ENCODE data around the gene KNG1.
"Not testable (repeated sequence)": the region's sequence is repeated elsewhere in the genome, so short reads cannot be mapped to it uniquely, and the experiment has no call there.

The KNG1 gene

DNA sequence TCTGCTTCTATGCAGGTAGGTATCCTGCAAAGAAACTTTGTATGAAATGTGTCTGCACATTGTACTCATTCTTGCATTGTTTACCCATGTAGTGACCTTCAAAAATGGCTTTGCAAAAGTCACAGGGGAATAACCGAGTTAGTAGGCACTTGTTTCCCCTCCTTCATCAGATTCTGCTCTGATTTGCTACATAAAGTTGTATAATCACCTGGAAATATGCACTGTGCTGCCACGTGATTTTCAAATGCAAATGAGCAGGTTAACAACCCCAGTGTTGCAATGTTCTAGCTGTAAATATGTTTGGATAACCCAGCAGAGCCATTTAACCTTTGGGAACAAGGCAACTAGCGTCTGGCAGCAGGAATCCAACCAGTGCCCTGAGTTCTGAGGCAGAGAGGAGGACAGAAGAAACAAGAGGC lies at the start of gene KNG1:
KNG1 (plus strand) TSS at position 321 of the 419 bp plus-strand sequence. CDS start 184 bp downstream, outside the sequence.
- DNase-seq = no peak

DNA sequence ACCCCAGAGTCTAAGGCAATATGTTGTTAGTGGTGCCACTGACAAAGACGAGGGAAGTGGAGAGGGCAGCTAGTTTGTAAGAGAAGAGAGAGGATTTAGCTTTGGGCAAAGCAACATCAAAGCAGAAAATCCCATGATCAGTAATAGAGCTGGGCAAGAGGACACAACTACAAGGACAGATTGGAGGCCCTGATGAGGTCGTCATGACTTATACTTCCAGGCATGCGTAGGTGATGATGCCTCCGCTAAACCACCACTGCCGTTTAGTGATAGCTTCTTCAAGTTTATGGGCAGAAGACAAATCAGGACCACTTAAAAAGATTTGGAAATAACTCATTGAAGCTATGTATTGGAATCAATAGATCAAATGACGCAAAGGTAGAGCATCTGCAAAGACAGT lies 48.7 kb upstream of the KNG1 start:
- DNase-seq = no peak

DNA sequence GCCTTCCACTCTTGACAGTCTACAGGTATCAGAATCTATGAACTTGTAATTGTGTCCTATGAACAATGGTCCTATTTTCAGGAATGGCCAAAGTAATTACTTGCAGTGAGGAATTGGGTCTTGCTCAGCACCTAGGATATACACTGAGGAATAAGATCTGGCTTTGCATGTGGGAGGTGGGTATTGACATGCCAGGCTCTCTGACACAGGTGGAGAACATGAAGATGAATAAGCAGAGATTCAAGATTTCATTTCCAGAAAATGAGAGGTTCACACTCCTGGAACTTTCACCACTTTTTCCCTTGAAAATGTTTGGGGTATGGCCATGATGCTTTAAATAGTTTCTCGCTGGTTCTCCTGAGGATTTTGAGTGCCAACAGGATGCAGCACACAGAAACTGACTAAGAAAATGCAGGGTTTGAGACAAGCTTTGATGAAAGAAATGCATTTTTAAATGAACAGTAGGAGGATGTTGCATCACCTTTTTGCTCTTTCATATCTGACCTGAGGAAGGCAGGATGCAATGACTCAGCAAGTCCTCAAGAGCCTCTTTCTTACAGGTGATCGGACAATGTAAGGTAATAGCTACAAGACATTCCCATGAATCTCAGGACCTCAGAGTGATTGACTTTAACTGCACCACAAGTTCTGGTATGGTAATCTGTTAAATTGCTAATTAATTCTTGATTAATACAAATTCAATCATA lies 47.6 kb upstream of the KNG1 start:
- no peak for DNase-seq

DNA sequence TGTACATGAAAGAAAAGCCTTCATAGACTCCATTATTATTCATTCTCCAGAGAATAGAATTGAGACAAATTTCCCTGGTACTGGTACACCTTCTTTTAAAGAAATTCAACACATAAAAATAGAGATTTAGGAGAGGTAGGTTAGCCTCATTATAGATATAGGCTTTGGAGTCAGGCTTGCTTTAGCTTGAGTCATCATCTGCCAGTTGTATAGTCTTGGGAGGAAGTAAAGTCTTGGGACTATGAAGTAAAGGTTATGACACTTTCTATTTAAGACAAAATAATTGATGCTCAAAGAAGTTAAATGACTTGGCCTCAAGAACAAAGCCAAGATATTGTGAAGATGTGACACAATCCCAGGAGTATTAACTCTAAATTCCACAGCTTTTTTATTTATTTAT lies 47.0 kb upstream of the KNG1 start:
- DNase-seq = no peak

DNA sequence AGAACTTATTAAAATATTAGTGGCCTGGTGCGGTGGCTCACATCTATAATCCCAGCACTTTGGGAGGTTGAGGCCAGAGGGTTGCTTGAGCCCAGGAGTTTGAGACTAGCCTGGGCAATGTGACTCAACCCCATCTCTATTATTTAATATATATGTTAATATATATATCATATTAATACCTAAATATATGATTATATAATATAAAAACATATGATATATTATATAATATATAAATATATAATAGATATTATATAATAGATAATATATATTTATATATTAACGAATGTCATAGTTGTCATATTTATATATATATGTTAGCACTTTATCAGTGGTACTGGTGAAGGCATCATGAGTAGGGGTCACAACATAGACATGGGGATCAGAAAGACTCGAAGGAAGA lies 46.1 kb upstream of the KNG1 start:
- DNase-seq = no peak

DNA sequence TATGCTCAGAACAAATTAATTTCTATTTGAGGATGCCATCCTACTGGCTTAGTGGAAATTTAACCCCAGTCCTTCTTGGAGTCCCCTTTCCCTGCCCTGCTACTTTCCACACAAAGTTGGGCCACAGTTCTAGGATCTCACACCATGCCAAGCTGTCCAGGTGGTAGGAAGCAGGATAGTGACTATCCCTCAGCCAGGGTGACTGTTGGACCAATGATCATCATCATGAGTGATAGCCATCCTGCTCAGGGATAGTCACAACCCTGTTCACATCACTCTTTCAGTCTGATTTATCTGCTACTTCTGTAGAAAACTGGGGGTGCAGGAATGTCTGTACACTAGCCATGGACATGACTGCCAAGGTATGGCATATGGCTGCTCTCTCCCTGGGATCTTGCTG lies 38.6 kb upstream of the KNG1 start:
- no peak for DNase-seq

DNA sequence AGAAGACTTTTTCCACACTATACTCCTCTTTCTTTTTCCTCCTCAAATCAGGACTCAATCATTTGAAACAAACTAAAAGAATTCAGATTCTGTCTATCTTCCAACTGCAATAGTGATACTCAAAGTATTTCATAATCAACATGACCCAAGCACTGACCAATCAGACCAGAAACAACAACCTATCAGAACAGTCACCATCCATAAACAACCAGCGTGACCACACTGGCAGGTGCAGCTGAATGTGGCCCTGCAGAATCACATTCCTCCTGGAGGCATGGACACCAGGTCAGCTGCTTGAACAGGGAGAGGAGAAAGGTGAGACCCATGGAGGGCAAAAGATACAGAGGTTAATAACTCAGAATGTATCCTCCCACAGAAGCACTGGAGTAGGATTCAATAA lies 38.0 kb upstream of the KNG1 start:
- no peak for DNase-seq

DNA sequence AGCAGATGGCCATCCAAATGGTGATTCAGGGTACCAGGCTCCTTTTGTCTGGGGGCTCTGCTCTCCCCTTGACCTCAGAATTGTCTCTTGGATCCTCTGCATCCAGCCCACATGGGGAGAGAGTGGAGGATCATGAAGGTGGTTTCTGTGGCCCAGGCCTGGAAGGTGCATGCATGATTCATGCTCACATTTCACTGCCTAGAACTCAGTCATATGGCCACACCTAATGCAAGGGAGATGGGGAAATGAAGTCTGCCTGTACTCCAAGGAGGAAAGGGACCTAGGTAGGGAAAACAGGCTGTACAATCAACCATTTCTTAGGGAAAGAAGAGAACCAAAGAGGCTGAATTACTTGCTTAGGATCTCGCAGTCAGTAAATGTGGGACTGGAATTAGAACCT lies 36.3 kb upstream of the KNG1 start:
- DNase-seq = no peak

DNA sequence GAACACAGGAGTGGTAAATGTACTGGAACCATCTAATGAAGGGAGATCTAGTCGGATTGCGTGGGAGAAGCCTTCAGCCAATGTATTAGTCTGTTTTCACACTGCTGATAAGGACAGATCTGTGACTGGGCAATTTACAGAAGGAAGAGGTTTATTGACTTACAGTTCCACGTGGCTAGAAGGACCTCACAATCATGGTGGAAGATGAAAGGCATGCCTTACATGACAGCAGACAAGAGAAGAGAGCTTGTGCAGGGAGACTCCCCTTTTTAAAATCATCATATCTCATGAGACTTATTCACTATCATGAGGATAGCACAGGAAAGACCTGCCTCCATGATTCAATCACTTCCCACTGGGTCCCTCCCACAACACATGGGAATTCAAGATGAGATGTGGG lies 34.3 kb upstream of the KNG1 start:
- DNase-seq = no peak

DNA sequence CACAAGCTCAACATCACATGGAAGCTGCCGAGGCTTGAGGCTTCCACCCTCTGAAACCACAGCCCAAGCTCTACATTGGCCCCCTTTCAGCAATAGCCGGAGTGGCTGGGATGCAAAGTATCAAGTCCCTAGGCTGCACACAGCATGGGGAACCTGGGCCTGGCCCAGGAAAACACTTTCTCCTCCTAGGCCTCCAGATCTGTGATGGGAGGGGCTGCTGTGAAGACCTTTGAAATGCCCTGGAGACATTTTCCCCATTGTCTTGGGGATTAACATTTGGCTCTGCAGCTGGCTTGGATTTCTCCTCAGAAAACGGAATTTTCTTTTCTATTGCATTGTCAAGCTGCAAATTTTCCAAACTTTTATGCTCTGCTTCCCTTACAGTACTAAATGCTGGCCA lies 33.2 kb upstream of the KNG1 start:
- no peak for DNase-seq

DNA sequence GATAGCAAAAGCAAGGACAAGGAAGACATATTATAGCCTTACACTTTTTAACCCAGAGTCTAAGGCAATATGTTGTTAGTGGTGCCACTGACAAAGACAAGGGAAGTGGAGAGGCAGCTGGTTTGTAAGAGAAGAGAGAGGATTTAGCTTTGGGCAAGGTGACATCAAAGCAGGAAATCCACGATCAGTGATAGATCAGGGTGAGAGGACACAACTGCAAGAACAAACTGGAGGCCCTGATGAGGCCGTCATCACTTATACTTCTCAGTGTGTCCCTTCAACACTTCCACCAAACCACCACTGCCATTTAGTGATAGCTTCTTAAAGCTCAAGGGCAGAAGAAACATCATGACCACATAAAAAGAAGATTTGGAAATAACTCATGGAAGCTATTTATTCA lies 30.7 kb upstream of the KNG1 start:
- DNase-seq = not testable (repeated sequence)

DNA sequence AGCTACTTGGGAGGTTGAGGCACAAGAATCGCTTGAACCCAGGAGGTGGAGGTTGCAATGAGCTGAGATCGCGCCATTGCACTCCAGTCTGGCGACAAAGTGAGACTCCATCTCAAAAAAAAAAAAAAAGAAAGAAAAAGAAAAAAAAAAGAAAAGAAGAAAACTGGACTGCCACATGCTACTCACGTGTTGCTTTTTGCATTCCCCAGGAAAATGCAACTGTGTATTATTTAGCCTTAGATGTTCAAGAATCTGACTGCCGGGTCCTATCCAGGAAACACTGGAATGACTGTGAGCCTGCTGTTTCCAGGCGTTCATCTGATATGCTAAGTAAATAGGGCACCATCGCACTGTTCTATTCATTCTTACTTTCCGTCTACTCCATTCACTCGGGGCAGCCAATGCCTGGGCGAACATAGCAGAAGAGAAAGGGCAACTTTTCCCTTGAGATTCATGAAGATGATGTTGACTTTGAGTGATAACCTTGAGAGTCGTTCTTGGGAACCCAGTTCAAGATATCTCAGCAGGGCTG lies 30.0 kb upstream of the KNG1 start:
- no peak for DNase-seq

DNA sequence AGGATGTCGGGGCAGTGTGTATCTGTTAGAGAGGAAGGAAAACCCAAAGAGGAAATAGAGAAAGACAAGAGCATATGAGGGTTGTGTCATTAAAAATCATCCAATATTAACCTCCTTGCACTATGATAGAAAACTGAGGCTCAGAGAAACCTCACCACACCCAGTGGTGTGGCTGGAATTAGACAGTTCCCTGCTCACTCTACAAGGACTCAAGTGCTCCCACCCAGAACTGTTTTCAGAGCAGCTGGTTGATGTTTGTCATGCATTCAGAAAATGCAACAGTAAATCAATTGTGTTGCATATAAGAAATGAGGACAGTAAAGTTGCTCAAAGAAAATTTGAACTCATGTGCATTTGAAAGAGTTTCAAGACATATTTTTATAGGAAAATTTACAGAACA lies 26.9 kb upstream of the KNG1 start:
- DNase-seq = not testable (repeated sequence)

DNA sequence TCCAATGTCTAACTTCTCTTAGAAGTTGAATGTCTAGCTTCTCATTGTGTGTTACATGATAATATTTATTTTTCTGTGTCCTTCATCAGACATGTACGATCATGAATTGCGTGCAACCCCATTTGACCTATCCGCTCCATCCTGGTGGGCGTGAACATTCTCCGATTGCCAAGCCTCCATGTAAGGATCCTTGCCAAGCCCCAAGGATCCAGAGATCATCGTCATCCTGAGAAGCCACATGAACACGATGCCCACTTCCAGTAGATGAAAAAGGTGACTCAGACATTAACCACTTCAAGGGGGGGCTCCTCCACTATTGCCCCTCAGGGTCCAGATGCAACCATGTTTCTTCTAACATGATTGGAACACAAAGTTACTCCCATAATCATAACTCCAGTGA lies 25.5 kb upstream of the KNG1 start:
- no peak for DNase-seq

DNA sequence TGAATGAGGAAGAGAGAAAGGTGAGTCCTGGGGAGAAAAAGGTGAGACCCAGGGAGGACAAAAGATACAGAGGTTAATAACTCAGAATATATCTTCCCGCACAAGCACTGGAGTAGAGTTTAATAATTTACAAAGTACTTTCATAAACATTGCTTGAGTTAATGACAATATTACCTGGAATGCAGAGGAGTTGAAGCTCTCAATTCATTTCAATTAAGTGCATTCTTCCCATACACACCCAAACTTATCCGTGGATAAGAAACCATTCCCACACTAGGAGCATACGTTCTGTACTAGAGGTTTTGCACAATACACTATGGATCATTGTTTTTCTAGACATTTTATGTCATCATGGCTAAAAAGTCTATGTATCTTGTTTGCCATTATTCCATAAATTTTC lies 23.3 kb upstream of the KNG1 start:
- no peak for DNase-seq

DNA sequence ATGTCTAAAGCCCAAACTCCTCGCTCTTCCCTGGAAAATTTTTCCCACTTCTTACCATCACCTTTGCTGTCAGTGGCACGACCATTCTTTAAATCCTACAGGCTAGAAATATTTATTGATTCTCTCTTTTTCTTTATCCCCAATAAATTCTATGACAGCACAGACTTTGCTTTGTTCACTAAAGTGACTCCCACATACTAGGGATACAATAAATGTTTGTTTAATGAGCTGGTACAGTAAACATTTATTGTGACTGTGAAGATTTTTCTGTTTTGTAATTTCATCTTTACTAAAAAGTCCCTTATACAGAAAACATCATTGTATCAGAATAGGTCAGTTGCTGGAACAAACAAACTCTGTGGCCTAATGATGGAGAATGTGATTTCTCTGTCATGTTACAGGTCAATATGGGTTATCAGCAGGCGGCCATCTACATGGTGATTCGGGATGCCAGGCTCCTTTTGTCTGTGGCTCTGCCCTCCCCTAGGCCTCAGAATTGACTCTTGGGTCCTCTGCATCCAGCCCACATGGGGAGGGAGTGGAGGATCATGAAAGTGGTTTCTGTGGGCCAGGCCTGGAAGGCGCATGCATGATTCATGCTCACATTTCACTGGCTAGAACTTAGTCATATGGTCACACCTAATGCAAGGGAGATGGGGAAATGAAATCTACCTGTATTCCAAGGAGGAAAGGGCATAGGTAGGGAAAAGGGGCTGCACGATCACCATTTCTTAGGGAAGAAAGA lies 22.7 kb upstream of the KNG1 start:
- no peak for DNase-seq

DNA sequence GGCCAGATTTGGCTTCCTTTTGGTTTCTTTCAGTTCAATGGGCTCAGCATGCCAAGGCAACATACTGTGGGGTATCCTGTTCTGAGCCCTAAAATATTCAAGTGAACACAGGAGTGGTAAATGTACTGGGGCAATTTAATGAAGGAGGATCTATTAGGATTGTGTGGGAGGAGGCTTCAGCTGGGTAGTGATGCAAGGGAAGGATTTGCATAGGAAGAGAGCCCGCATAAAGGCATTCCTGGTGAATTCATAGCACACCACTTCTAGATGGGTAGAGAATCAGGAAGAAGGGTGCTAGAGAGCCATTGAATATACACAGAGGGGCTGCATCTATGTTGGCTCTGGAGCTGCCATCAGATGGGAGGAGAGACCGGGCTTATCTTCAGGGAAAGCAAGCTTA lies 20.6 kb upstream of the KNG1 start:
- no peak for DNase-seq

DNA sequence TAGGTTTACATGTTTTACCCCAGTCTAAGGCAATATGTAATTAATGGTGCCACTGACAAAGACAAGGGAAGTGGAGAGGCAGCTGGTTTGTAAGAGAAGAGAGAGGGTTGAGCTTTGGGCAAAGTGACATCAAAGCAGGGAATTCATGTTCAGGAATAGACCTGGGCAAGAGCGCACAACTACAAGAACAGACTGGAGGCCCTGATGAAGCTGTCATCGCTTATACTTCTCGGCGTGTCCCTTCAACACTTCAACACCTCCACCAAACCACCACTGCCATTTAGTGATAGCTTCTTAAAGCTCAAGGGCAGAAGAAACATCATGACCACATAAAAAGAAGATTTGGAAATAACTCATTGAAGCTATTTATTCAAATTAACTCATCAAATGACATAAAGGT lies 19.6 kb upstream of the KNG1 start:
- no peak for DNase-seq

DNA sequence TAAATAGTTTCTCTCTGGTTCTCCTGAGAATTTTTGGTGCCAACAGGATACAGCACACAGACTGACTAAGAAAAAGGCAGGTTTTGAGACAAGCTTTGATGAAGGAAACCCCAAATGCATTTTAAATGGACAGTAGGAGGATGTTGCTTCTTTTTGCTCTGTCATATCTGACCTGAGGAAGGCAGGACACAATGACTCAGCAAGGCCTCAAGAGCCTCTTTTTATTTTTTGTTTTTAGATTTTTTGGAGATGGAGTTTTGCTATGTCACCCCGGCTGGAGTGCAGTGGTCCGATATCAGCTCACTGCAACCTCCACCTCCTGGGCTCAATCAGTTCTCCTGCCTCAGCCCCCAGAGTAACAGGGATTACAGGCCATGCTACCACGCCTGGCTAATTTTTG lies 16.9 kb upstream of the KNG1 start:
- DNase-seq = no peak

DNA sequence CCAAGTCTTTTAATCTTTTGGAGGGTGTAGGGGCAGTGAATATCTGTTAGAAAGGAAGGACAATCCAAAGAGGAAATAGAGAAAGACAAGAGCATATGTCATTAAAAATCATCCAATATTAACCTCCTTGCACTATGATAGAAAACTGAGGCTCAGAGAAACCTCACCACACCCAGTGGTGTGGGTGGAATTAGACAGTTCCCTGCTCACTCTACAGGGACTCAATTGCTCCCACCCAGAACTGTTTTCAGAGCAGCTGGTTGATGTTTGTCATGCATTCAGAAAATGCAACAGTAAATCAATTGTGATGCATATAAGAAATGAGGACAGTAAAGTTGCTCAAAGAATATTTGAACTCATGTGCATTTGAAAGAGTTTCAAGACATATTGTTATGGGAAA lies 14.7 kb upstream of the KNG1 start:
- DNase-seq = not testable (repeated sequence)

DNA sequence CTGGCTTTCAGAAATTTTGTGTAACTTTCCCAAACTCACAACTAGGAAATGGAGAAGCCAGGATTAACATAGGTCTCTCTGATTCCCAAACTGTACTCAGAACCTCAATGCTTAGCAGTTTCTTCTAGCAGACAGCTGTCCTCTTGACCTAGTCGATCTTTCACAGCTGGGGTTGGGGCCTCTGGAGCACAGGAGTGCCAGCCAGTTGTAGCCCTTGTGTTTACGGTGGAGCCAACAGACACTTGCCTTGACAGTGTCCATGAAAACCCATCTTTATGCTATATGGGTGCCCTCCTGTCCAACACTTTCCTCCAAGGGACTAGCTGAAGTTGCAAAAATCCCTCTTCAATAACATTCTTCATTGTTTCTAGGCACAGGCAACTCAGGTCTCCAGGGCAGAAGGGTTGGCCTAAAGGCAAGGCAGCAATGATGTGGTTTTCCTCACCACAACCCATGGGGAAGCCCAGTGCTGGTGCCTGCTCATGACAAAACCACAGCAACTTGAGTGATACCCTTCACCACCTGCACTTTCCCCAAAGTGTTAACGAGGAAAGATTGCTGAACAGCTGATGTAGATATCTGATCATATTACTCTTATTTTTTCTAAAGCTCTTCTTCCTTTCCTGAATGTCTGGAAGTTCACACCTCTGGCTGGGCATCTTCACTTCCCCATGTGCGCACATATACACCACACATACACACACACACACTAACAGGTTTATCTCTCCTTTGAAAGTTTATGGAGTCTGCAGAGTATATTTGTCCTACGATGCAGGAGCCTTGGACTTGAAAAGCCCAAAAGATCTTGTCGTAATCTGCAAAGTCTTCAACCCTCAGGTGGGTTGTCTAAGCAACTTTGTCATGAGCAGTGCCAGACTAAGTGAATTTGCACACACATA lies 11.0 kb upstream of the KNG1 start:
- no peak for DNase-seq

DNA sequence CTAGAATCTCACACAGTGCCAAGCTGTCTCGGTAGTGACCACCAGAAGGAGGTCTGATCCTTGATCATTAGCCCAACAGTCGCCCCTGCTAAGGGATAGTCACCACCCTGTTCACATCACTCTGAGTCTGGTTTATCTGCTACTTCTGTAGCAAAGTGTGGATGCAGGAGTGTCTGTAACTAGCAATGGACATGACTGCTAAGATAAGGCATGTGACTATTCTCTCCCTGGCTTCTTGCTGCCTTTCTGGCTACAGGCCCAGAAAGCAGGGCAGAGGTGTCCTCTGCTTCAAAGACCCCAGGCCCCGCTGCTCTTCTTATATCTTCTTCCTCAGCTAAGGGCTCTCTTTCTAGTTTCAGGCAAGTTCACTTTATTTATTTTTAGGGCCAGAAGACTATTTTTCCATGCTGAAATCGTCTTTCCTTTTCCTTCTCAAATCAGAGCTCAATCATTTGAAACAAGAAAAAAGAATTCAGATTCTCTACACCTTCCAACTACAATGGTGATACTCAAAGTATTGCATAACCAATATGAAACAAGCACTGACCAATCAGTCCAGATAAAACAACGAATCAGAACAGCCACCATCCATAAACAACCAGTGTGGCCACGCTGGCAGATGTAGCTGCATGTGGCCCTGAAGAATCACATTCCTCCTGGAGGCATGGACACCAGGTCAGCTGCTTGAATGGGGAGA lies 8.0 kb upstream of the KNG1 start:
- no peak for DNase-seq

DNA sequence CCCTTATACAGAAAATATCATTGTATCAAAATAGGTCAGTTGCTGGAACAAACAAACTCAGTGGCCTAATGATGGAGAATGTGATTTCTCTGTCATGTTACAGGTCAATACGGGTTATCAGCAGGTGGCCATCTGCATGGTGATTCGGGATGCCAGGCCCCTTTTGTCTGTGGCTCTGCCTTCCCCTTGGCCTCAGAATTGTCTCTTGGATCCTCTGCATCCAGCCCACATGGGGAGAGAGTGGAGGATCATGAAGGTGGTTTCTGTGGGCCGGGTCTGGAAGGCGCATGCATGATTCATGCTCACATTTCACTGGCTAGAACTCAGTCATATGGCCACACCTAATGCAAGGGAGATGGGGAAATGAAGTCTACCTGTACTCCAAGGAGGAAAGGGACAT lies 6.5 kb upstream of the KNG1 start:
- not testable (repeated sequence) for DNase-seq
